ENCODE data around the gene FN1. TPM values are rescaled to one million over a fixed set of nuclear protein-coding genes. Genes with fewer than 3 reads are reported as not detected.

FN1 gene
- total RNA-seq, 1 experiment from 2014 or later, result 39.4 TPM

- Histone ChIP-seq H3K4me1 (replicated peaks; ENCODE audit: insufficient read depth) (no peaks in the 10 kb centered on the region), H3K36me3 (ENCODE audit: low read depth) (no peaks in the 10 kb centered on the region), H3K9me3 (ENCODE audit: insufficient read depth, low read depth) (no peaks in the 10 kb centered on the region), H3F3A (ENCODE audit: insufficient read depth, low read depth) (no peaks in the 10 kb centered on the region), H2AFZ (no peak overlapping the region), H3K9me2 (ENCODE audit: insufficient read depth) (no peaks in the 10 kb centered on the region), H3K4me3 (no peak overlapping the region), H3K27me3 (ENCODE audit: insufficient read depth, low read depth) (no peaks in the 10 kb centered on the region), H3K79me2 (ENCODE audit: low read depth) (no peaks in the 10 kb centered on the region), H4K20me1 (ENCODE audit: insufficient read depth) (no peaks in the 10 kb centered on the region), H3K4me2 (no peak overlapping the region), H3K27ac (no peak overlapping the region)
- TF ChIP-seq CTCF (conservative IDR thresholded peaks at IDR 0.05) (no peak), EZH2 (IDR thresholded peaks at IDR 0.05; ENCODE audit: low read depth) (no peak)
- no peak for DNase-seq
- CTCF ChIA-PET, result no interaction called here
- intact Hi-C loops (cut with micrococcal nuclease; ENCODE audit: unreplicated experiment), result no loop called here
- POLR2A ChIA-PET (ENCODE audit: unreplicated experiment), result no interaction called here
- no TSS peak for BruUV-seq (replicated peaks)
These were observed 79.4 kb downstream of the FN1 start for GRCh38 chr2:215356334-215356947.

- Histone ChIP-seq H3K27me3 (ENCODE audit: insufficient read depth, low read depth) (no peaks in the 10 kb centered on the region), H3F3A (ENCODE audit: insufficient read depth, low read depth) (peaks cover 4% of the 10 kb centered on the region; the same call in 1 of the 2 replicates), H4K20me1 (ENCODE audit: insufficient read depth) (no peaks in the 10 kb centered on the region), H3K36me3 (ENCODE audit: low read depth) (0 out of 2 replicates have a peak, but pooled peaks cover 1% of the 10 kb centered on the region), H3K4me2 (no peak overlapping the region), H3K27ac (no peak overlapping the region), H3K4me1 (replicated peaks; ENCODE audit: insufficient read depth) (no peaks in the 10 kb centered on the region), H3K79me2 (ENCODE audit: low read depth) (no peaks in the 10 kb centered on the region), H3K4me3 (no peak overlapping the region), H3K9me3 (ENCODE audit: insufficient read depth, low read depth) (no peaks in the 10 kb centered on the region), H2AFZ (no peak overlapping the region), H3K9me2 (ENCODE audit: insufficient read depth) (no peaks in the 10 kb centered on the region)
- DNase-seq, result no peak
- CTCF ChIA-PET, result no interaction called here
- no TSS peak for BruUV-seq (replicated peaks)
- intact Hi-C loops (cut with micrococcal nuclease; ENCODE audit: unreplicated experiment), result no loop called here
- POLR2A ChIA-PET (ENCODE audit: unreplicated experiment), result no interaction called here
- TF ChIP-seq CTCF (conservative IDR thresholded peaks at IDR 0.05) (no peak), EZH2 (IDR thresholded peaks at IDR 0.05; ENCODE audit: low read depth) (no peak)
These were observed 80.1 kb downstream of the FN1 start for GRCh38 chr2:215355801-215356200.

GRCh38 chr2:215354771-215355695 is 80.8 kb downstream of the FN1 start:
- no peak overlapping the region for H2AFZ ChIP-seq
- DNase-seq, result no peak
- POLR2A ChIA-PET (ENCODE audit: unreplicated experiment), result no interaction called here
- H3K4me3 ChIP-seq, result no peak overlapping the region
- H3K9me3 ChIP-seq (ENCODE audit: insufficient read depth, low read depth), result no peaks in the 10 kb centered on the region
- intact Hi-C loops (cut with micrococcal nuclease; ENCODE audit: unreplicated experiment), result no loop called here
- H4K20me1 ChIP-seq (ENCODE audit: insufficient read depth), result no peaks in the 10 kb centered on the region
- no peaks in the 10 kb centered on the region for H3K79me2 ChIP-seq (ENCODE audit: low read depth)
- H3K4me1 ChIP-seq (replicated peaks; ENCODE audit: insufficient read depth), result no peaks in the 10 kb centered on the region
- H3K9me2 ChIP-seq (ENCODE audit: insufficient read depth), result no peaks in the 10 kb centered on the region
- 0 out of 2 replicates have a peak, but pooled peaks cover 7% of the 10 kb centered on the region for H3K36me3 ChIP-seq (ENCODE audit: low read depth)
- H3F3A ChIP-seq (ENCODE audit: insufficient read depth, low read depth), result peaks cover 4% of the 10 kb centered on the region; the same call in 1 of the 2 replicates
- no TSS peak for BruUV-seq (replicated peaks)
- H3K27me3 ChIP-seq (ENCODE audit: insufficient read depth, low read depth), result no peaks in the 10 kb centered on the region
- H3K27ac ChIP-seq, result no peak overlapping the region
- CTCF ChIA-PET, result no interaction called here
- no peak for TF ChIP-seq CTCF (conservative IDR thresholded peaks at IDR 0.05)
- TF ChIP-seq EZH2 (IDR thresholded peaks at IDR 0.05; ENCODE audit: low read depth), result no peak
- no peak overlapping the region for H3K4me2 ChIP-seq

Data from PC-9 (cell line).